Thymus (tissue), 11 donors: ENCODE measurements around the gene GAL. TPM values are rescaled to one million over a fixed set of nuclear protein-coding genes. Genes with fewer than 3 reads are reported as not detected.

Experiments used
- DNase-seq, 9 donors: peaks; one replicate each; pipeline ENCODE4 v3.0.0-alpha.2; 2013; ENCODE audit warnings: low spot score in 9 of 9, low read depth in 6 of 9, missing footprints in 1 of 9
- H3K27ac ChIP-seq, 2 donors: one replicate each; pipeline ENCODE4 v1.5.1; 2013; ENCODE audit warnings: control low read depth in 1 of 2, low read depth in 1 of 2, low read length in 1 of 2, mild to moderate bottlenecking in 1 of 2, moderate library complexity in 1 of 2
- H3K27me3 ChIP-seq, 2 donors: one replicate each; pipeline ENCODE4 v1.5.1; 2013; ENCODE audit warnings: low read length in 1 of 2; ENCODE audit not compliant: control insufficient read depth in 2 of 2, insufficient read depth in 1 of 2
- H3K36me3 ChIP-seq, 2 donors: one replicate each; pipeline ENCODE4 v1.5.1; 2013; ENCODE audit warnings: low read length in 1 of 2, mild to moderate bottlenecking in 1 of 2, moderate library complexity in 1 of 2; ENCODE audit not compliant: control insufficient read depth in 2 of 2, insufficient read depth in 2 of 2
- H3K4me1 ChIP-seq, 2 donors: one replicate each; pipeline ENCODE4 v1.5.1; 2013; ENCODE audit warnings: low read length in 2 of 2; ENCODE audit not compliant: control insufficient read depth in 2 of 2, insufficient read depth in 2 of 2
- H3K4me3 ChIP-seq, 2 donors: one replicate each; pipeline ENCODE4 v1.5.1; 2013; ENCODE audit warnings: low read length in 2 of 2, control low read depth in 1 of 2, mild to moderate bottlenecking in 1 of 2
- H3K9me3 ChIP-seq, 2 donors: one replicate each; pipeline ENCODE4 v1.5.1; 2013; ENCODE audit warnings: low read length in 1 of 2, mild to moderate bottlenecking in 1 of 2; ENCODE audit not compliant: control insufficient read depth in 2 of 2, insufficient read depth in 1 of 2
- WGBS: extraction: QIAGEN DNeasy Blood & Tissue Kit; methylation state at CpG from one replicate; pipeline ENCODE4 v1.1.7; 2013; 5-methylcytosine and 5-hydroxymethylcytosine counted together
- polyA plus RNA-seq: library from polyadenylated mRNA; stranded (reverse); fragments of 200-250 nt; gene quantifications from one replicate; pipeline ENCODE4 v1.2.3, GENCODE V29; 2013
- total RNA-seq: library from RNA; stranded (reverse); fragments of 120-200 nt; gene quantifications from one replicate; pipeline ENCODE4 v1.2.4, GENCODE V29; 2013
- donor health status: healthy.

The GAL gene
- total and polyA plus RNA-seq, 2 donors: 0.42 to 10.0 TPM

DNA sequence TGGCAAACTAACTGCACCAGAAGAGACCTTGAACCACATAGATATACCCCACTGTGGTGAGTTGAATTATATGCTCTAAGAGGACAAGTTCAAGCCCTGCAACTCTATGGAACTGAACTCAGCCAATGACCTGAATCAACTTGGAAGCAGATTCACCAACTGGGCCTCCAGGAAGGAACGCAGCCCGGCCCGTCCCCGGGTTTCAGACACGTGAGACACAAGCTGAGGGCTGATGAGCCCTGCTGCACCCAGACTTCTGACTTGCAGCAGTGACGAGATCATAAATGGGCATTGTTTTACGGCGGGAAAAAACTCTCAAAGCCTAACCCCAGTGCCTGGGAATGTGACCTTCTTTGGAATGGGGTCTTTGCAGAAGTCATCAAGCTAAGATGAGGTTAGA lies 28.5 kb upstream of the GAL start:
- H3K27me3 ChIP-seq: peaks cover 0 to 6% of the 10 kb centered on the region in 2 donors
- H3K4me1 ChIP-seq: peaks cover 0 to 3% of the 10 kb centered on the region in 2 donors
- H3K27ac ChIP-seq: no peak overlapping the region
- H3K36me3 ChIP-seq: no peaks in the 10 kb centered on the region
- WGBS: 96% methylated on average over 8 of the region's 8 CpGs
- no peak overlapping the region for H3K4me3 ChIP-seq
- DNase-seq: no peak
- H3K9me3 ChIP-seq: peaks cover 1 to 9% of the 10 kb centered on the region in 2 donors

DNA sequence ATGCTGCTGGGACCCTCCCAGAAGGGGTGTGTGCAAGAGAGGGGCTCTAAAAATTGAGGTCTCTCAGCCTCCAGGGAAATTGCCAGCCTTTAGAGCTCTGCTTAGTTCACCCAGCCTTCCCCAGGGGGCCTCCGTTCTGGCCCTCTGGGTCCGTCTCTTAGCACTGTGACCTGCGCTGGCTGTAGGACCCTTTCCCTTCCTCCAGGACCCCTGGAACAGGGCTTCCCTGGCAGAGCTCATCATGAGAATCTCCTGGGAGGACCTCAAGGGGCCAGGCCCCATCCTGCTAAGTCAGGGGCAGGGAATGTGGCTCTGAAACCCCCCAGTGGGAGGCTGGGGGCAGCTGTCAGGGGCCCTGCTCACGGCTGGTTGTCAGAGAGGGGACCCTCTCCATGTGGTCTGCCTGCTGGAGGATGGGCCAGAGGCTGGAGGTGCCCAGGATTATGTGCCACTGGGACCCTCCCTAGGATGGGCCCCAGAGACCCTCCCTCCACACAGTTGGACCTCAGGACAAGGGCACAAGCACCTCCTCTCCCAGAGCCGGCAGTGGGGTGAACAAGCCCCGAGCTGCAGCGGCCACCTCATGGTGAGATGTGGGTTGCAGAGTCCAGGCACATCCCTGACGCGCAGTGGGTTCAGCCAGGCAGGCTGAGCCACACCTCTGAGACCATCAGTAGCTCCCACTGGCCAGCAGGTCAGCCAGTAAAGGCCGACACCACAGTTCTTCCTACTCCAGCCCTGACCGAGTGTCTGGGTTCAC lies 27.1 kb upstream of the GAL start:
- 96% methylated on average over 11 of the region's 11 CpGs for WGBS
- H3K4me1 ChIP-seq: peaks cover 0 to 3% of the 10 kb centered on the region in 2 donors
- H3K4me3 ChIP-seq: no peak overlapping the region
- peaks cover 1 to 9% of the 10 kb centered on the region in 2 donors for H3K9me3 ChIP-seq
- H3K36me3 ChIP-seq: no peaks in the 10 kb centered on the region
- peaks cover 0 to 2% of the 10 kb centered on the region in 2 donors for H3K27me3 ChIP-seq
- no peak for DNase-seq
- no peak overlapping the region for H3K27ac ChIP-seq

DNA sequence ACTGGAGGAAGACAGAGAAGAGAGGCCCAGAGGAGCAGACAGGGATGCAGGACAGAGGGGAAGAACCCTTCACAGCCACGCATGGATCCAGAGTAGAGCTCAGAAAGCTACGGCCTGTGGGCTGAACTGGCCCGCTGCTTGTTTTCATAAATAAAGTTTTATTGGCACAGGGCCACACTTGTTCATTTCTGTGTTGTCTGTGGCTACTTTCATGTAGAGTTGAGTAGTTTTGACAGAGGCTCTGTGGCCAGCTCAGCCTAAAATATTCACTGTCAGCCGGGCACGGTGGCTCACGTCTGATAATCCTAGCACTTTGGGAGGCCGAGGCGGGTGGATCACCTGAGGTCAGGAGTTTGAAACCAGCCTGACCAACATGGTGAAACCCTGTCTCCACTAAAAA lies 26.2 kb upstream of the GAL start:
- H3K27me3 ChIP-seq: peaks cover 0 to 2% of the 10 kb centered on the region in 2 donors
- H3K9me3 ChIP-seq: peaks cover 1 to 9% of the 10 kb centered on the region in 2 donors
- H3K27ac ChIP-seq: no peak overlapping the region
- DNase-seq: no peak
- 95% methylated on average over 8 of the region's 8 CpGs for WGBS
- H3K36me3 ChIP-seq: no peaks in the 10 kb centered on the region
- peaks cover 0 to 3% of the 10 kb centered on the region in 2 donors for H3K4me1 ChIP-seq
- H3K4me3 ChIP-seq: no peak overlapping the region

DNA sequence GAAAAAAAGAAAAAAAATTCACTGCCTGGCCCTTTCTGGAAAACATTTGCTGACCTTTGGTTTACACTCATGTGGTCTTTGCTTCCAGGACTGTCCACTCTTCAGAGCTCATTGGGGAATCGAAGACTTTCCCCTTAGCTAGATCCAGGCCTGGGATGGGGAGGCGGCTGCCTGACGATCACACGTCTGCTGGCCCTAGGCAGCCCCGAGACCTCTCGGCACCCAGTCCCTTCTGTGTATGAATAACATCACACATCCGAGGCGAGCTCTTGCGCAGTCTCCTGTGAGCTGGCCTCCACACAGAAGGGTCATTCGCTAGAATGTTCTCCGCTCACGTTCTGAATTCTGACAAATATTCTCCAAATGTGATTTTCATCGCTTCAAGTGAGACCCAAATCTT lies 25.7 kb upstream of the GAL start:
- no peak overlapping the region for H3K4me3 ChIP-seq
- 94% methylated on average over 13 of the region's 13 CpGs for WGBS

DNA sequence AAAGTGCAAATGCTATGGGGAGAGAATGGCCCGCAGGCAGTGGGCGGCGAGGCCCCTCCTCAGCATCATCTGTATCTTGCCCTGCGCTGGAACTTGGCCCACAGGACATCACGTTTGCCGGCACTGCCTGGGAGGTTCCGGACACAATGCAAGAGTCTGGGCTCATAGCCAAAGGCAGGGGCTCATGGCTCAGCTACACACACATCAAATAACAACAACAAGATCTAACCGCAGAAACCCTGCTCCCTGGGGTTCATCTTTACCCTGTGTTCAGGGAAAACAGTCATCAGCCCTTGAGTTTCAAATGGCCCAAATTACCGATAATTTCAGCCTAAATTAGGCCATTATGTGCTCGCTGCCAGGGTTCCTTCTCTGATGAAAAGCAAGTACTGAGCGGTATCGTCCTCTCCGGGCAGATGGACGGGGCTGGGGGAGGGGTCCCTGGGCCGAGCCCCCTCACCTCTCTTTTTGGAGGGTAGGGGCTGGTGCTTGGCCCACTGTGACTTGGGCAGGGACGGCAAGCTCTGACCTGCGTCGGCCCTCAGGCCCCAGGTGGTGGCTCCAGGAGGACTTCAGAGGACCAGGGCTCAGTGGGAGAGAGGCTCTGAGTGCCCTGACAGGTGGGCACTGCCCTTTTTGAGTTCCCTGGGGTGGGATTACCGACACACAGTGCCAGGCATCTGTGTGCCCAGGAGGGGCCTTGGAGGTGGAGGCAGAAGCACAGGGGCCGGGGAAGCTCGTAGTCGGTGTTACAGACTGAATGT lies 25.0 kb upstream of the GAL start:
- peak in 2 of 9 donors; percentile 8 to 16 for DNase-seq
- Histone ChIP-seq H3K27ac (no peak overlapping the region), H3K36me3 (no peaks in the 10 kb centered on the region), H3K4me3 (no peak overlapping the region), H3K9me3 (peaks cover 1 to 5% of the 10 kb centered on the region in 2 donors), H3K27me3 (peaks cover 0 to 2% of the 10 kb centered on the region in 2 donors), H3K4me1 (peaks cover 0 to 3% of the 10 kb centered on the region in 2 donors)
- 90% methylated on average over 22 of the region's 22 CpGs for WGBS

More for the DNA sequence above, 25.7 kb upstream of the GAL start:
- H3K4me1 ChIP-seq: peaks cover 0 to 3% of the 10 kb centered on the region in 2 donors
- peaks cover 0 to 2% of the 10 kb centered on the region in 2 donors for H3K27me3 ChIP-seq
- H3K9me3 ChIP-seq: peaks cover 1 to 9% of the 10 kb centered on the region in 2 donors
- DNase-seq: no peak
- no peaks in the 10 kb centered on the region for H3K36me3 ChIP-seq
- H3K27ac ChIP-seq: peak overlapping the region in 1 of 2 donors; percentile 33

DNA sequence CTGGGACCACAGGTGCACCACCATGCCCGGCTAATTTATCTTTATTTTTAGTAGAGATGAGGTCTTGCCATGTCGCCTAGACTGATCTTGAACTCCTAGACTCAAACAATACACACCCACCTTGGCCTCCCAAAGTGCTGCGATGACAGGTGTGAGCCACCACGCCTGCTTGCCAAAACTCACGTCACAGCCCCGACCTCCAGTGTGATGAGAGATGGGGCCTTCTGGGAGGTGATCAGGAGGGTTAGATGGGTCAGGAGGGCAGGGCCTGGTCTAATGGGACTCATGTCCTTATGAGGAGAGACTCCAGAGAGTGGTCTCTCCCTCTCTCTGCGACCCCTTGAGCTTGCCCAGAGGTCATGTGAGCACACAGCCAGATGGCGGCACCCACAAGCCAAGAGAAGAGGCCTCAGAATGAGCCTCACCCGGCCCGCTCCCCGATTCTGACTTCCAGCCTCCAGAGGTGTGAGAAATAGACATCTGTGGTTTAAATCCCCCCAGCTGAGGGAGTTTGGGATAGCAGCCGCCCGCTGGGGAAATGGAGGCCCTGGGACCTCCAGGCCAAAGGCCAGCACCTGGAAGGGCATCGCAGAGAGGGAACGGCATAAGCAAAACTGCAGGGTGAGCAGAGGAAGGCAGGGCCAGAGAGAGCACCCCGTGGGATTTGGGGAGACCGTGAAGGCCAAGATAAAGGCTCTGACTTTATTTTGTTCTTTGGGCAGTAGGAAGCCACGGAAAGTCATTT lies 24.1 kb upstream of the GAL start:
- Histone ChIP-seq H3K4me3 (no peak overlapping the region), H3K27me3 (peaks cover 0 to 2% of the 10 kb centered on the region in 2 donors), H3K9me3 (peaks cover 0 to 1% of the 10 kb centered on the region in 2 donors), H3K27ac (no peak overlapping the region), H3K36me3 (no peaks in the 10 kb centered on the region), H3K4me1 (peaks cover 0 to 3% of the 10 kb centered on the region in 2 donors)
- 96% methylated on average over 18 of the region's 18 CpGs for WGBS
- DNase-seq: no peak

DNA sequence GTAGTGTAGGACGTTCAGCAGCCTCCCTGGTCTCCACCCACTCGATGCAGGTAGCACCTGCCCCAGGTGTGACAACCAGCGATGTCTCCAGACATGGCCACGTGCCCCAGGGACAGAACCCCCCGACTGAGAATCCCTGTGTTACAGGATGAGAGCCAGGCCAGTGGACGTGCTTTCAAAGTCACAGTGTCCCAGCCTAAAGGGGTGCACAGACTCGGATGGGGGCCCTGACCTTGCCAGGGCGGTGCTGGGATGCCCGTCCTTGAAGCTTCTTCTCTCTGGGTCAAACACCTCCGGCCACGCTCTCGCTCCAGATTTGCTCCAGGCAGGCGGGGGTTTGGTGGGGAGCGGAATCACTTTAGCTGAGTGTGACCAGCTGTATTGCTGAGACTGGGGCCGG lies 23.3 kb upstream of the GAL start:
- Histone ChIP-seq H3K9me3 (no peaks in the 10 kb centered on the region), H3K4me3 (no peak overlapping the region), H3K27me3 (peaks cover 0 to 2% of the 10 kb centered on the region in 2 donors), H3K27ac (no peak overlapping the region), H3K36me3 (no peaks in the 10 kb centered on the region), H3K4me1 (peaks cover 0 to 3% of the 10 kb centered on the region in 2 donors)
- DNase-seq: no peak
- WGBS: 89% methylated on average over 15 of the region's 15 CpGs

DNA sequence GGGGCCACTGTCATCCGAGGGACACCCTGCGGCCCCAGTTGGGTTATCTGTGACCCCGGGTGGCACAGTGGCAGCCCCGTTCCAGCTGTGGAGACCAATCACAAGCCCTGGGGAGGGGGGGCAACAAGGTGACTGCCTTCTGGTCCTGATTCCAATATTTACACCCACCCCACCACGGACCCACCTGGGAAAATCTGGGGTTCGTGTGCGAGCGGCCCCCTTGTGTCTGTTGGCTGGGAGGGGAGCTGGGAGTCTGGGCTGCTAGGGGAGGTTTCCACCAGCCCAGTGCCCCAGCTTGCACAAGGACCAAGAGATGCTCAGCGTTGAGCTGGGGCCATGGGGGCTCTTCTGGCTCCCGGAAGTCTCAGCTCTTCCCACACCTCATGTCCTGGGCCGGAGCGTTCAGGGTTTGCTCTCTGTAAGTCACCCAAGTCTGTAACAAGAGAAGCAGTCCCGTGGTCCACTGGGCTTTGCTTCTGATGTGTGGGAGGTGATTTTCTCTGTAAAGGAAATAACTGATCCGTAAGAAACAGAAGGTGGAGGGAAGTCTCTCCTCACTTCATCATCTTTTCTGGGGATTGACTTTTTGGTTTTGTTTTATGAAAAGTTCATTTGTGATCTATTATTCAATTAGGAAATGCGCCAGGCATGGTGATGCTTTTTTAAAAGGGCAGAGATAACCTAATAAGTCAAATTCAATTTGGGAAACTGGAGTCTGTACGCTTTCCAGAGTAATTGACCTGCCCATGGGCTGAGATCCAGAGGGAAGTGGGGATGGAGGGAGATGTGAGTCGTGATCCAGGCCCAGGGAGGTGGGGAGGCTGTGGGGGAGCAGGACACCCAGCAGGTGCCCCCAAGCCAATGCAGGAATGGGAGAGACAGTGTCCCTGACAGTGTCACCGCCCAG lies 22.4 kb upstream of the GAL start:
- Histone ChIP-seq H3K36me3 (no peaks in the 10 kb centered on the region), H3K27me3 (peaks cover 0 to 2% of the 10 kb centered on the region in 2 donors), H3K4me3 (no peak overlapping the region), H3K27ac (no peak overlapping the region), H3K9me3 (no peaks in the 10 kb centered on the region), H3K4me1 (peaks cover 0 to 3% of the 10 kb centered on the region in 2 donors)
- 86% methylated on average over 18 of the region's 18 CpGs for WGBS
- DNase-seq: no peak
